Caco-2 (cell line): ENCODE results near the gene TTPAL. TPM values are rescaled to one million over a fixed set of nuclear protein-coding genes. Genes with fewer than 3 reads are reported as not detected.

Source experiments
- Bru-seq: library from RNA; stranded (reverse); fragments of 400-500 nt; gene quantifications from one replicate; lab custom pipeline; 2021; lab: Mats Ljungman, UMichigan
- BruChase-seq, 2 experiments: library from RNA; stranded (reverse); fragments of 400-500 nt; gene quantifications; one replicate each; lab custom pipeline; 2021; lab: Mats Ljungman, UMichigan
- BruUV-seq: library from RNA; stranded (reverse); fragments of 400-500 nt; replicated peaks from 2 replicates; lab custom pipeline; 2021; lab: Mats Ljungman, UMichigan
- CTCF ChIA-PET: fragments of 300-600 bp; sonication (Branson Sonifier 250); formaldehyde crosslinking; loops from one replicate; lab custom pipeline; 2022; ENCODE audit warnings: antibody characterized with exemption; lab: Charles Lee
- POLR2A ChIA-PET: fragments of 300-600 bp; sonication (Branson Sonifier 250); formaldehyde crosslinking; loops from one replicate; lab custom pipeline; 2022; ENCODE audit warnings: antibody characterized with exemption; lab: Charles Lee
- DNase-seq, 2 experiments: peaks; one replicate each; pipeline versions ENCODE4 v3.0.0 to v3.0.0-alpha.2; 2020 to 2022
- H3K27me3 ChIP-seq: replicated peaks from 2 replicates; pipeline ENCODE4 v1.6.0; 2011; ENCODE audit warnings: low read length; ENCODE audit not compliant: control insufficient read depth, insufficient read depth
- H3K36me3 ChIP-seq: 2 replicates; pipeline ENCODE4 v1.5.1; 2011; ENCODE audit warnings: low read length; ENCODE audit not compliant: control insufficient read depth, insufficient read depth
- H3K4me1 ChIP-seq: fragments of 250-450 bp; sonication (Bioruptor Pico); 2 replicates; pipeline ENCODE4 v1.5.1; 2020; ENCODE audit warnings: mild to moderate bottlenecking
- H3K4me3 ChIP-seq: 2 replicates; pipeline ENCODE4 v1.5.1; 2011; ENCODE audit warnings: low read depth, mild to moderate bottlenecking, control low read depth, low read length
- H3K9me3 ChIP-seq: fragments of 250-450 bp; sonication (Bioruptor Pico); 2 replicates; pipeline ENCODE4 v1.5.1; 2020; ENCODE audit warnings: mild to moderate bottlenecking, moderate library complexity
- H3K27ac Mint-ChIP-seq: one replicate; pipeline ENCODE4 v1.8.0; 2022; ENCODE audit warnings: mixed read lengths; ENCODE audit not compliant: unreplicated experiment
- H3K27me3 Mint-ChIP-seq: one replicate; pipeline ENCODE4 v1.8.0; 2022; ENCODE audit warnings: mixed read lengths; ENCODE audit not compliant: insufficient read depth, unreplicated experiment
- H3K36me3 Mint-ChIP-seq: one replicate; pipeline ENCODE4 v1.8.0; 2022; ENCODE audit warnings: mild to moderate bottlenecking, mixed read lengths; ENCODE audit not compliant: insufficient read depth, unreplicated experiment
- H3K4me1 Mint-ChIP-seq: one replicate; pipeline ENCODE4 v1.8.0; 2022; ENCODE audit warnings: low read depth, mixed read lengths; ENCODE audit not compliant: unreplicated experiment
- H3K4me3 Mint-ChIP-seq: one replicate; pipeline ENCODE4 v1.8.0; 2022; ENCODE audit warnings: mild to moderate bottlenecking, moderate library complexity, mixed read lengths; ENCODE audit not compliant: unreplicated experiment
- H3K9me3 Mint-ChIP-seq: one replicate; pipeline ENCODE4 v1.8.0; 2022; ENCODE audit warnings: mixed read lengths; ENCODE audit not compliant: unreplicated experiment
- CTCF ChIP-seq, 2 experiments: fragments of 200-600 bp in 1 of 2; IDR thresholded peaks; 1 replicate in 1 of 2; 2 replicates in 1 of 2; pipeline versions ENCODE4 v1.5.1 to v1.8.0; 2011 to 2022; ENCODE audit warnings: antibody characterized with exemption in 1 of 2, control low read depth in 1 of 2, inconsistent platforms in 1 of 2, low read depth in 1 of 2, low read length in 1 of 2, mild to moderate bottlenecking in 1 of 2, moderate library complexity in 1 of 2; ENCODE audit not compliant: insufficient read depth in 1 of 2, severe bottlenecking in 1 of 2, unreplicated experiment in 1 of 2
- intact Hi-C: fragments of 100-400 bp; cut with micrococcal nuclease; formaldehyde crosslinking; loops from one replicate; pipeline ENCODE4 v1.10.0; 2022; ENCODE audit not compliant: unreplicated experiment
- long read RNA-seq: library from polyadenylated mRNA; stranded (forward); transcript quantifications from one replicate; pipeline ENCODE4 v2.0.0, GENCODE V29; 2022
- total RNA-seq: library from RNA; stranded (reverse); gene quantifications from 2 replicates; pipeline ENCODE4 v1.2.3, GENCODE V29; 2022

TTPAL gene, protein sequence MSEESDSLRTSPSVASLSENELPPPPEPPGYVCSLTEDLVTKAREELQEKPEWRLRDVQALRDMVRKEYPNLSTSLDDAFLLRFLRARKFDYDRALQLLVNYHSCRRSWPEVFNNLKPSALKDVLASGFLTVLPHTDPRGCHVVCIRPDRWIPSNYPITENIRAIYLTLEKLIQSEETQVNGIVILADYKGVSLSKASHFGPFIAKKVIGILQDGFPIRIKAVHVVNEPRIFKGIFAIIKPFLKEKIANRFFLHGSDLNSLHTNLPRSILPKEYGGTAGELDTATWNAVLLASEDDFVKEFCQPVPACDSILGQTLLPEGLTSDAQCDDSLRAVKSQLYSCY
- 53.9 and 54.6 TPM in 2 replicates for total RNA-seq
- percentile 87 among the genes with signal in this experiment for Bru-seq, nascent RNA
- BruChase-seq, experiment 1, labeled RNA remaining after a 2-hour chase, result percentile 96 among the genes with signal in this experiment
- BruChase-seq, experiment 2, labeled RNA remaining after a 6-hour chase, result percentile 95 among the genes with signal in this experiment
- long read RNA-seq, full-length matches to known transcripts, result 53 of 86 reads
- long read RNA-seq, partial matches to known transcripts, result 13 of 86 reads
- long read RNA-seq, other reads (novel, unspliced or antisense), result 20 of 86 reads

GRCh38 chr20:44475694-44476560, at the start of gene TTPAL:
TTPAL (plus strand) TSS chr20:44475874; CDS start chr20:44480000, 4,126 bp downstream.
- Histone ChIP-seq H3K36me3 (peaks cover 3% of the 10 kb centered on the region), H3K4me3 (peak within 1 kb of the TSS; percentile 89), H3K27me3 (no peaks in the 10 kb centered on the region), H3K4me1 (peaks cover 19% of the 10 kb centered on the region), H3K9me3 (no peaks in the 10 kb centered on the region)
- H3K27ac Mint-ChIP-seq, result peak within 1 kb of the TSS; percentile 96
- peaks cover 25% of the 10 kb centered on the region for H3K4me1 Mint-ChIP-seq
- TSS peak; percentile 61 for BruUV-seq
- POLR2A ChIA-PET, result interaction anchor here (0.5 to 1.9 kb wide), 19 partner anchors 12 to 268 kb away, joined by 3 to 18 read pairs (median 4); partner anchors contain the start of genes ADA, OSER1 and SERINC3
- intact Hi-C loops, result loop anchor here (1.0 to 10.0 kb wide), 3 partner anchors 47 to 259 kb away; partner anchors contain the start of gene SERINC3
- H3K9me3 Mint-ChIP-seq, result no peaks in the 10 kb centered on the region
- CTCF ChIA-PET, result interaction anchor here (0.6 to 2.0 kb wide), 16 partner anchors 9 to 428 kb away, joined by 3 to 27 read pairs (median 5); partner anchors contain the start of genes FITM2 and SERINC3
- H3K36me3 Mint-ChIP-seq, result peaks cover 22% of the 10 kb centered on the region
- peak; percentile 95 to 99 for DNase-seq
- H3K27me3 Mint-ChIP-seq, result no peaks in the 10 kb centered on the region
- peak within 1 kb of the TSS; percentile 98 for H3K4me3 Mint-ChIP-seq
- TF ChIP-seq CTCF (IDR thresholded peaks at IDR 0.05; ENCODE audit: insufficient read depth in 1 of 2, low read depth in 1 of 2, low read length in 1 of 2, severe bottlenecking in 1 of 2, unreplicated experiment in 1 of 2), result peak; percentile 28 to 78

GRCh38 chr20:44425923-44426322, 49.8 kb upstream of the TTPAL start:
- no peak overlapping the region for H3K27ac Mint-ChIP-seq
- ChIA-PET CTCF (interaction anchor here (0.6 kb wide), 1 partner anchor 37 kb away, joined by 4 read pairs; no protein-coding TSS in a partner anchor), POLR2A (no interaction called here)
- no peaks in the 10 kb centered on the region for H3K9me3 ChIP-seq
- no peak overlapping the region for H3K4me3 ChIP-seq
- peaks cover 38% of the 10 kb centered on the region for H3K36me3 ChIP-seq
- H3K4me1 ChIP-seq, result no peaks in the 10 kb centered on the region
- intact Hi-C loops, result no loop called here
- DNase-seq, result no peak
- peaks cover 9% of the 10 kb centered on the region for H3K4me1 Mint-ChIP-seq
- no TSS peak for BruUV-seq
- TF ChIP-seq CTCF (IDR thresholded peaks at IDR 0.05; ENCODE audit: insufficient read depth in 1 of 2, low read depth in 1 of 2, low read length in 1 of 2, severe bottlenecking in 1 of 2, unreplicated experiment in 1 of 2), result no peak
- H3K9me3 Mint-ChIP-seq, result no peaks in the 10 kb centered on the region
- no peaks in the 10 kb centered on the region for H3K36me3 Mint-ChIP-seq
- H3K4me3 Mint-ChIP-seq, result no peak overlapping the region
- no peaks in the 10 kb centered on the region for H3K27me3 ChIP-seq
- no peaks in the 10 kb centered on the region for H3K27me3 Mint-ChIP-seq
